NCI-H1436 treated with DMSO at 0.1 percent for 48 hours (cell line): ENCODE measurements around the gene UBR1.
"Not testable (repeated sequence)": the region's sequence is repeated elsewhere in the genome, so short reads cannot be mapped to it uniquely, and the experiment has no call there.

ENCODE experiments used
- DNase-seq: peaks from one replicate; lab custom pipeline; 2025; lab: John Stamatoyannopoulos, UW

UBR1 gene

GRCh38 chr15:42911058-42911592, 194.7 kb downstream of the UBR1 start:
- DNase-seq, result no peak

- DNase-seq, result no peak
Observed at GRCh38 chr15:42908538-42908937, 197.3 kb downstream of the UBR1 start.

DNA sequence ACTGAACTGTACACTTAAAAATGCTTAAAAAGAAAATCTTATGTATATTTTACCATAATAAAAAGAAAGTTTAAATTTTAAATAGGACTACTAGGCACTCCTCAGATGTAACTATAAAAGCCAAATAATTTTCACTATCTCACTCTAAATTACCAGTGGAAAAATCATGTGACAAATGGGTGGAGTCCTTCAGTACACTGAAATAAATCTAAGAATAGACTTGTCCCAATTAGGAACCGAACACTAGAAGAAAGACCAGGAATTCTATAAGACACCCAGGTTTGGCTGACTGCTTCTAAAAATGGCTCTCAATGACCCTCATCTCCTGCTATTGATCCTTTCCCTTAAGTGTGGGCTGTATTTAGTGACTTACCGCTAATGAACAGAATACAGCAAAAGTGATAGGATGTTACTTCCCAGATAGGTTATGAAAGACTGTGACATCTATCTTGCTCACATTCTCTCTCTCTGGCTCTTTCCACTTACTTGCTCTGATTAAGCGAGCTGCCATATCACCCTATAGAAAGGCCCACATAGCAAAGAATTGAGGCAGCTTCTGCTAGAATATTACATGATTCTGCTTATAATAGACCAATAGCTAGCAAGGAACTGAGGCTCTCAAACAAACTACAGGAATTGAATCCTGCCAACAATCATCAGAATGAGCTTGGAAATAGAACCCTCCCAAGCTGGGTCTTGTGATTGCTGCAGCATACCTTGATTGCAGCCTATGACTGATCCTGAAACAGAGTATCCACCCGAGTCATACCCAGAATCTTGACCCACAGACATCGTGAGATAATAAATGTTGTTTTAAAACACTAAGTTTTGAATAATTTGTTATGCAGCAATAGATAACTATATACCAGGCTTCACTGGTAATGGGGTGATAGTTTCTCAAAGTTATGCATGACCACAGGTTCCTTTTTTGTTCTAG, 202.2 kb downstream of the UBR1 start:
- DNase-seq, result no peak

DNA sequence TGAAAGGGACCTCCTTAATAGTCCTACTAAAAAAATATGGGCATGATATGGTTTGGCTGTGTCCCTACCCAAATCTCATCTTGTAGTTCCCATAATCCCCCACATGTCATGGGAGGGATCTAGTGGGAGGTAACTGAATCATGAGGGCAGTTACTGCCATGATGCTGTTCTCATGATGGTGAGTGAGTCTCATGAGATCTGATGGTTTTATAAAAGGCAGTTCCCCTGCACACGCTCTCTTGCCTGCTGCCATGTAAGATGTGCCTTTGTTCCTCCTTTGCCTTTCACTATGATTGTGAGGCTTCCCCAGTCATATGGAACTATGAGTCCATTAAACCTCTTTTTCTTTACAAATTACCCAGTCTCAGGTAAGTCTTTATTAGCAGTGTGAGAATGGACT, 211.9 kb downstream of the UBR1 start:
- DNase-seq, result not testable (repeated sequence)
